ENCODE results near the gene FKBP7.

FKBP7 gene

GRCh38 chr2:178428396-178428806, 50.0 kb downstream of the FKBP7 start:
- no peak for TF ChIP-seq CTCF (IDR thresholded peaks at IDR 0.05)

DNA sequence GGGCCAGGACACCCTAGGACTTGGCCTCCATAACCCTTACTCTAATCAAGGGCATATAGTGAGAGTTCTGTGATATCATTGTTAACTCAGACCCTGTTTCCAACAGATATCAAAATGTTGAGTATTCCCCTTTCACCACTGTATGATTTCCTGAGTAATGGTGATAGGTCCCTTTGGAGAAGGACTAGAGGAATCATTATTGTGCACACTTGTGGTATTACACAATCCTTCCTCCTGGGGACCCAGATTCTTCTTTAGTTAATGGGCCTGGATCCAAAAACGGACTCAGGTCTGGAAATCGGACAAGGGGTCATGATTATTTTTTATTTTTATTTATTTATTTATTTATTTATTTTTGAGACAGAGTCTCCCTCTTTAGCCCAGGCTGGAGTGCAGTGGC, 50.9 kb downstream of the FKBP7 start:
- no peak for TF ChIP-seq CTCF (IDR thresholded peaks at IDR 0.05)

DNA sequence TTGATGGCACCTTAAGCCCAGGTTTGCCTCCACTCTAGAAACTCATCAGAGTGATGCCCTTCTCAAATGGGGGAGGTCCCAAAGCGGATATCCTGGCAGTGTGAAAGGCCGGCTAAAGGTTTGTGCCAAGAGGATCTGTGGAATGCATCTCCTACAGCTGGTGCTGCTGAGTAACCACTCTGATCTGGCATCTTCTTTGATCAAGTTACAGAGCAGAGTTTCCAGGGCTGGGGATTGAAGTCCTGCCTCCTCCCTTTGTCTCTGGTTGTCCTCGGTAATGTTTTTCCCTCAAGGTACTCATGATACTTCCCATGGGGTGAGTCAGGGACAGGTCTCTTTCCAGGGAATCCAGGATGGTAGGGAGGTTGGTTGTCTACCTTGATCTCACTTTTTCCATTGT, 52.0 kb downstream of the FKBP7 start:
- TF ChIP-seq CTCF (IDR thresholded peaks at IDR 0.05) = no peak

DNA sequence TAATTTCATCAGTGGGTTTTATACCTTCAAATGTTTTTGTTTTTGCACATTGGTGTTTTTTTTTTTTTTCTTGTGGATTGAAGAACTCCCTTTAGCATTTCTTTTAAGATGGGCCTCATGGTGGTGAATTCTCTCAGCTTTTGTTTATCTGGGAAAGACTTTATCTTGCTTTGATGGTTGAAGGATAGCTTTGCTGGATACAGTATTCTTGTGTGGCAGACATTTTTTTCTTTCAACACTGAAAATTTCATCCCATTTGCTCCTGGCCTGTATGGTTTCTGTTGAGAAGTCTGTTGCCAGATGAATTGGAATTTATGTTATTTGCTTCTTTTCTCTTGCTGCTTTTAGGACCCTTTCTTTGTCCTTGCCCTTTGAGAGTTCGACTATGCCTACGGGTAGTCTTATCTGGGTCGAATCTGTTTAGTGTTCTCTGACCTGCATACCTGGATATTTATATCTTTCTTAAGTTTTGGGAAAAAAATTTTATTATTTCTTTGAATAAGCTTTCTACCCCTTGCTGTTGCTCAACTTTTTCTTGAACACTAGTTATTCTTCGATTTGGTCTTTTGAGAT, 53.1 kb downstream of the FKBP7 start:
- TF ChIP-seq CTCF (IDR thresholded peaks at IDR 0.05) = no peak

DNA sequence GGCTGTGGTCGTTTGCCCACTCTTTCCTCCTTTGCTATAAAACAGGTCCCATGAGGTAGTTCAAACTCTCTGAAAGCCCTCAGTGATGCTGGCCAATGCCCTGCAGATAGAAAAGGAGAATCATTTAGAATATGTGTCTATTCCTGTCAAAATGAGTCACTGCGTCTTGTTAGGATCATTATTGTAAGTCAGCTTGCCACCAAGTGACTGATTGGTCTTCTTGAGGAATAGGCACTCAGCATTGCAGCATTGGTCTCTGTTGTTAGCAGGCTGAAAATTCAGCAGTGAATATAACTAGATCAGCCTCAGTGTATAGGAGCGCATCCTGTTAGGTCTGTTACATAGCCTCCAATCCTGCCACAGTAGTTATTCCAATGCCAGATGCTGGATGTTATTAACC, 56.3 kb downstream of the FKBP7 start:
- no peak for TF ChIP-seq CTCF (IDR thresholded peaks at IDR 0.05)

- TF ChIP-seq CTCF (IDR thresholded peaks at IDR 0.05) = no peak
Observed at GRCh38 chr2:178420463-178420999, 57.9 kb downstream of the FKBP7 start.

DNA sequence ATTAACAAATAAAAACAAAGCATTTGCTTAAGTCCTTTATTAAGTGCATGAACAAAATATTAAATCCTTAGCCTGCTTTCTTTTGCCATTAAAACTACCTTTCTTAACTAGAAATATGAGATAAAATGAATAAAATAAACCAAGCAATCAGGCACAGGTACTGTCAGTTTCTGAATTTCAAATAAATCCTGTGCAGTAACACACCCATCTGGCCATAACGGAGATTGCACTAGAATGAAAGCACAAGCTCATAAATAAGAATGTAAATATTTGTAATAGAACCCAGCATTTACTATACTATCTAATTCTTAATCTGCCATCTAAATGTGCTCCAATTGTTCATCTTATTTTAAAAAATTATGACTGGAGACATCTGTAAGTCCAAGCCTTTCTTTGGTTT, 59.3 kb downstream of the FKBP7 start:
- peak; percentile 54 for TF ChIP-seq CTCF (IDR thresholded peaks at IDR 0.05)

GRCh38 chr2:178418426-178418825, 60.0 kb downstream of the FKBP7 start:
- no peak for TF ChIP-seq CTCF (IDR thresholded peaks at IDR 0.05)

All from LNCAP (cell line).